ENCODE measurements around the gene LHPP.

DNA sequence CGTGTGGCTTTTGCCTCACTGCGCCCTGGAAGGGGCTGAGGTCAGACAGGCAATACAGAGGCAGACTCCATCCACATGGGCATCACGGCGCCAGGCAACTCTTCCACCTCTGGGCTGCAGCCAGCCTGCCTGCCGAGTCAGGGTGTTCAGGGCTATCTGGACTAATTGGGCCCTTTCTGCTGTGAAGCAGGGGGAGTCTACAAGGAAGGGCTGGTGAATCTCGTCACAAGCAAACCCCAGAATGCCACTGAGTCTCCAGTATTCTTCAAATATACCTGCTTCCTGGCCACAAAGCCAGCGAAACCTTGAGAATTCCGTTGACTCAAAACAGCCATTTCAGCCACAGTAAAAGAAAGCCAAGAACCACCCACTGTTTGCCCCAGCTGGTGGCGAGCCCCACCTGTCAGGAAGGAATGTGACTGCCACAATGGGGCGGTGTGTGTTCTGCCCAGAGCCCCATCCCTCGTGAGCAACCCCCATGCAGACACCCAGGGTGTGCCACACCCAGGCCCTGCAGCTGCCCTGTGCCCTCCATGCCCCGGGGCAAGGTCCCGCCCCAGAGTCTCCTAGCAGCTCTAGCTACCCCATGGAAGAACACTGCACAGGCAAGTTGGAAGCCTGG is 165.2 kb downstream of the LHPP start:
- no peak; the same call in 1 of the 2 replicates for TF ChIP-seq SMC3 (IDR thresholded peaks at IDR 0.05; ENCODE audit: borderline replicate concordance, low read length)
- TF ChIP-seq, protein P1, sequence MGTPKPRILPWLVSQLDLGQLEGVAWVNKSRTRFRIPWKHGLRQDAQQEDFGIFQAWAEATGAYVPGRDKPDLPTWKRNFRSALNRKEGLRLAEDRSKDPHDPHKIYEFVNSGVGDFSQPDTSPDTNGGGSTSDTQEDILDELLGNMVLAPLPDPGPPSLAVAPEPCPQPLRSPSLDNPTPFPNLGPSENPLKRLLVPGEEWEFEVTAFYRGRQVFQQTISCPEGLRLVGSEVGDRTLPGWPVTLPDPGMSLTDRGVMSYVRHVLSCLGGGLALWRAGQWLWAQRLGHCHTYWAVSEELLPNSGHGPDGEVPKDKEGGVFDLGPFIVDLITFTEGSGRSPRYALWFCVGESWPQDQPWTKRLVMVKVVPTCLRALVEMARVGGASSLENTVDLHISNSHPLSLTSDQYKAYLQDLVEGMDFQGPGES (IDR thresholded peaks at IDR 0.05) = no peak
